Right atrium auricular region (tissue), 2 donors: ENCODE data around the gene EIF5AL1. TPM values are rescaled to one million over a fixed set of nuclear protein-coding genes. Genes with fewer than 3 reads are reported as not detected.

Experiments
- DNase-seq: peaks from one replicate; pipeline ENCODE4 v3.0.0-alpha.2; 2019; ENCODE audit warnings: low spot score
- H3K27ac ChIP-seq, 2 donors: fragments of 200-600 bp; sonication (generic); 1 replicate in 1 of 2; 2 replicates in 1 of 2; pipeline ENCODE4 v1.5.1; 2016 to 2019
- H3K27me3 ChIP-seq, 2 donors: fragments of 200-600 bp; sonication (generic); one replicate each; pipeline versions ENCODE4 v1.5.1 to v1.6.0; 2017 to 2019
- H3K36me3 ChIP-seq: fragments of 200-600 bp; sonication (generic); one replicate; pipeline ENCODE4 v1.5.1; 2016
- H3K4me1 ChIP-seq, 2 donors: fragments of 200-600 bp; sonication (generic); one replicate each; pipeline versions ENCODE4 v1.5.1 to v1.6.0; 2017 to 2019
- H3K4me3 ChIP-seq, 2 donors: fragments of 200-600 bp; sonication (generic); 1 replicate in 1 of 2; 2 replicates in 1 of 2; pipeline ENCODE4 v1.5.1; 2017 to 2019; ENCODE audit warnings: mild to moderate bottlenecking in 1 of 2, moderate library complexity in 1 of 2
- H3K9me3 ChIP-seq, 2 donors: fragments of 200-600 bp; sonication (generic); one replicate each; pipeline ENCODE4 v1.5.1; 2019
- total RNA-seq, 2 donors: library from RNA; depleted of rRNA; stranded (reverse); fragments of >200 nt; gene quantifications; one replicate each; pipeline ENCODE4 v1.1.0, GENCODE V29; 2016
- TF ChIP-seq, protein P1 (sequence below), 2 donors: fragments of 200-600 bp; sonication (generic); IDR thresholded peaks; one replicate each; pipeline ENCODE4 v1.5.1; 2019; ENCODE audit warnings: antibody characterized with exemption in 2 of 2

The EIF5AL1 gene
- total RNA-seq, 2 donors from 2014 or later = 0.08 TPM; not detected in 1

DNA sequence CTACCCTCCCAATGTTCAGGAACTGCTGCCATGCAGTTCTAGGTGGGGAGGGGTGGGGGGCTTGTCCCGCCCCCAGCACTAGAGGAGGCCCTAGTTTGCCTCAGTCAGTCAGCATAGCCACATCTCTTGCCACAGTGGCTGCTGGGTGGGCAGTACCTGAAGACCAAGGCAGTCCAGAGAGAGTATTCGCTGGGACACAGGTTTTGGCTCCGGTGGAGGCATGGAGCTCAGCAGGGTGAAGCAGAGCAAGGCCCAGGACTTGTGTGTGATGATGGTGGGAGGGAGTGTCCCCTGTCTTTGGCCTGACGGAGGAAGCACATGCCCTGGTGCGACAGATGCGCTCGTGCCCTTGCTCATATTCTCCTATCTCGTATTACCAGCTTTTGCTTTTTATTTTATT is 42.2 kb upstream of the EIF5AL1 start:
- Histone ChIP-seq H3K4me3 (no peak overlapping the region), H3K9me3 (no peaks in the 10 kb centered on the region), H3K27me3 (no peaks in the 10 kb centered on the region), H3K27ac (no peak overlapping the region), H3K36me3 (no peaks in the 10 kb centered on the region), H3K4me1 (peaks cover 0 to 10% of the 10 kb centered on the region in 2 donors)
- DNase-seq = no peak
- TF ChIP-seq, protein P1, sequence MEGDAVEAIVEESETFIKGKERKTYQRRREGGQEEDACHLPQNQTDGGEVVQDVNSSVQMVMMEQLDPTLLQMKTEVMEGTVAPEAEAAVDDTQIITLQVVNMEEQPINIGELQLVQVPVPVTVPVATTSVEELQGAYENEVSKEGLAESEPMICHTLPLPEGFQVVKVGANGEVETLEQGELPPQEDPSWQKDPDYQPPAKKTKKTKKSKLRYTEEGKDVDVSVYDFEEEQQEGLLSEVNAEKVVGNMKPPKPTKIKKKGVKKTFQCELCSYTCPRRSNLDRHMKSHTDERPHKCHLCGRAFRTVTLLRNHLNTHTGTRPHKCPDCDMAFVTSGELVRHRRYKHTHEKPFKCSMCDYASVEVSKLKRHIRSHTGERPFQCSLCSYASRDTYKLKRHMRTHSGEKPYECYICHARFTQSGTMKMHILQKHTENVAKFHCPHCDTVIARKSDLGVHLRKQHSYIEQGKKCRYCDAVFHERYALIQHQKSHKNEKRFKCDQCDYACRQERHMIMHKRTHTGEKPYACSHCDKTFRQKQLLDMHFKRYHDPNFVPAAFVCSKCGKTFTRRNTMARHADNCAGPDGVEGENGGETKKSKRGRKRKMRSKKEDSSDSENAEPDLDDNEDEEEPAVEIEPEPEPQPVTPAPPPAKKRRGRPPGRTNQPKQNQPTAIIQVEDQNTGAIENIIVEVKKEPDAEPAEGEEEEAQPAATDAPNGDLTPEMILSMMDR (IDR thresholded peaks at IDR 0.05) = no peak

DNA sequence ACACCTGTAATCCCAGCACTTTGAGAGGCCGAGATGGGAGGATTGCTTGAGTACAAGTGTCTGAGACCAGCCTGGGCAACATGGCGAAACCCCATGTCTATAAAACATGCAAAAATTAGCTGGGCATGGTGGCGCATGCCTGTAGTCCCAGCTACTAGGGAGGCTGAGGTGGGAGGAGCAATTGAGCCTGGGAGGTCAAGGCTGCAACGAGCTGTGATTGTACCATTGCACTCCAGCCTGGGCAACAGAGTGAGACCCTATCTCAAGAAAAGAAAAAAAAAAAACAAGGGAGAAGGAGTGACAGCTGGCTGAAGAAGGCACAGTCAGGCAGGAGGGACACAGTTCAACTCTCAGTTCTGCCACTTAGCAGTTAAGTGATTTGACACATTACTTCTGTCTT is 40.6 kb upstream of the EIF5AL1 start:
- no peaks in the 10 kb centered on the region for H3K27me3 ChIP-seq
- no peak overlapping the region for H3K4me3 ChIP-seq
- DNase-seq = no peak
- peaks cover 0 to 10% of the 10 kb centered on the region in 2 donors for H3K4me1 ChIP-seq
- no peaks in the 10 kb centered on the region for H3K36me3 ChIP-seq
- H3K9me3 ChIP-seq = no peaks in the 10 kb centered on the region
- no peak overlapping the region for H3K27ac ChIP-seq
- TF ChIP-seq, protein P1 (IDR thresholded peaks at IDR 0.05) = no peak

DNA sequence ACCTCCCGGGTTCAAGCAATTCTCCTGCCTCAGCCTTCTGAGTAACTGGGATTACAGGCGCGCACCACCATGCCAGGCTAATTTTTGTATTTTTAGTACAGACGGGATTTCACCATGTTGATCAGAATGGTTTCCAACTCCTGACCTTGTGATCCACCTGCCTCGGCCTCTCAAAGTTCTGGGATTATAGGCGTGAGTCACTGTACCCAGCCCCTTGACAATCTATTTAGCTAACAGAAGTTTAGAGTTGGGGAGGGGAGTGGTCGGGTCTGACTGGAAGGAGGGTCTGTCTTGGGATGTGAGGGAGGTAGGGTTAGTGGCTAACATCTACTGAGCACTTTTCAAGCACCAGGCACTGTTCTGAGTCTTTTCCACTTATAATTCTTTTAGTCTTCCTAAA is 39.9 kb upstream of the EIF5AL1 start:
- TF ChIP-seq, protein P1 (IDR thresholded peaks at IDR 0.05) = no peak
- H3K4me3 ChIP-seq = no peak overlapping the region
- H3K36me3 ChIP-seq = no peaks in the 10 kb centered on the region
- no peak overlapping the region for H3K27ac ChIP-seq
- H3K4me1 ChIP-seq = peaks cover 0 to 5% of the 10 kb centered on the region in 2 donors
- no peaks in the 10 kb centered on the region for H3K9me3 ChIP-seq
- no peaks in the 10 kb centered on the region for H3K27me3 ChIP-seq
- no peak for DNase-seq

DNA sequence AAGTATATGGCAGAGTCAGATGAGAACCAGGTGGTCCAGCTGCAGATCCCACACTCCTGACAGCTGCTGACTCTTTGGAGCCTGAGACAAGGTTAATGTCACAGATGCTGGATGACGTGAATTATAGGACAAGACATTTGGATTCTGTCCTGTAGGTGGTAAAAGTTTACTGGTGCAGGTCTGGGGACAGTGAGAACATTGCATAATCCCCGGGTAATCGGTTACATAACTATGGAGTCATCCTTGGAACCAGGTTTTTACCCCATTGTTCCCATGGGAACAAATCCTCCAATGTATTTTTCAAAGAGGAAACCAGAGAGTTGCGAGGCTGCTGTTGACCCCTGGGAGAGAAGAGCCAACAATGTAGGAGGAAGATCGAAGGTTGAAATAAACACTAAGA is 39.4 kb upstream of the EIF5AL1 start:
- Histone ChIP-seq H3K27me3 (no peaks in the 10 kb centered on the region), H3K9me3 (no peaks in the 10 kb centered on the region), H3K36me3 (no peaks in the 10 kb centered on the region), H3K27ac (no peak overlapping the region), H3K4me3 (no peak overlapping the region), H3K4me1 (no peaks in the 10 kb centered on the region)
- DNase-seq = no peak
- TF ChIP-seq, protein P1 (IDR thresholded peaks at IDR 0.05) = no peak

DNA sequence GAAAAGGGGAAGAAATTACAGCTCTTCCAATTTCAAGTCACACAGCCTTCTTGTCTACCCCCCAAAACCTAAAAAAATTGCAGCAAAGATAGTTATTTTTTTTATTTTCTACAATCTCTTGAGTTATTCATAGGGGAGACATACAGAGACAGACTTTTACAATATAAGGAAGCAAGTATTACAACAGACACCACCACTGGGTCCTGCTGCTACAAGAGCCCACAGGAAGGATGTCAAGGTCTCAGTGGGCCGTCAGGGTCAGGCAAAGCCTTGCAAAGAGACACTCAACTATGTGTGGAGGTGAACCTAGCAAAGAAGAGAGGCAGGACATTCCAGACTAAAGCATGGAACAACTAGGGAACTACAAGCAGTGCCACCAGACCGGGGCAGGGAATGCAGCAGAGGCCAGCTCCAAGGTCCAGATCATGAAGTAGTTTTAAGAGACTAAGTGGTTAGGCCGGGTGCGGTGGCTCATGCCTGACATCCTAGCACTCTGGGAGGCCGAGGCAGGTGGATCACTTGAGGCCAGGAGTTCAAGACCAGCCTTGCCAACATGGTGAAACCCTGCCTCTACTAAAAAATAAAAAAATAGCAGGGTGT is 38.7 kb upstream of the EIF5AL1 start:
- H3K36me3 ChIP-seq = no peaks in the 10 kb centered on the region
- TF ChIP-seq, protein P1 (IDR thresholded peaks at IDR 0.05) = no peak
- no peaks in the 10 kb centered on the region for H3K9me3 ChIP-seq
- H3K4me3 ChIP-seq = no peak overlapping the region
- H3K27ac ChIP-seq = no peak overlapping the region
- H3K4me1 ChIP-seq = no peaks in the 10 kb centered on the region
- DNase-seq = no peak
- H3K27me3 ChIP-seq = no peaks in the 10 kb centered on the region

DNA sequence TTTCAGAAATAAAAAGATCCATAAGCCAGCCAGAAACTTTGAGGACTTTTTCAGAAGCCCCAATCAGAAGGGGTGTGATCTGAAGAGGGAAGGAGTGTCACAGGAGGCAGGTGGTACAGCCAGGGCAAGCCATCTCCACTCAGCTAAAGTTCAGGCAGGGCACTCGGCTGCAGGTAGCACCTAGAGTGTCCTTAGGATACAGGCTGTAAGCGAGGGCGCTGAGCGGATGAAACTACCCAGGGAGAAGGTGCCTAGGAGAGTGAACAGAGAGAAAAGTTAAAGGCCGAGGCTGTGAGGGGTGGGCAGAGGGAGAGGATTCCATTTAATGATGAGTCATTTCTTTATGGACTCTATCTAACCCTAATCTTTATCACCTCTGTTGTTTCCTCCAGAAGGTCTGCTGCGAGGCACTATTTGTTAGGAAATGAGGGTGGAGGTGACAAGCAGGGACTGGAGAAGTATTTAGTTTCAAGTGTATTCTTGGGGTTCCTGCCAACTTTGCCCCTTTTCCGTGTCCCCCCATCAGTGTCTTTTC is 37.1 kb upstream of the EIF5AL1 start:
- Histone ChIP-seq H3K4me3 (no peak overlapping the region), H3K4me1 (no peaks in the 10 kb centered on the region), H3K9me3 (no peaks in the 10 kb centered on the region), H3K27ac (no peak overlapping the region), H3K27me3 (no peaks in the 10 kb centered on the region), H3K36me3 (no peaks in the 10 kb centered on the region)
- DNase-seq = no peak
- TF ChIP-seq, protein P1 (IDR thresholded peaks at IDR 0.05) = no peak
